OCI-LY7 (cell line): ENCODE data around the gene PLEKHA3. TPM values are rescaled to one million over a fixed set of nuclear protein-coding genes. Genes with fewer than 3 reads are reported as not detected.

Source experiments
- BruUV-seq: library from RNA; stranded (reverse); fragments of 400-500 nt; replicated peaks from 2 replicates; lab custom pipeline; 2021; lab: Mats Ljungman, UMichigan
- CTCF ChIA-PET: fragments of 300-600 bp; sonication (Branson Sonifier 250); formaldehyde crosslinking; loops from one replicate; lab custom pipeline; 2022; ENCODE audit warnings: antibody characterized with exemption; ENCODE audit not compliant: unreplicated experiment; lab: Charles Lee
- POLR2A ChIA-PET: fragments of 300-600 bp; sonication (Branson Sonifier 250); formaldehyde crosslinking; loops from one replicate; lab custom pipeline; 2022; ENCODE audit warnings: antibody characterized with exemption; lab: Charles Lee
- DNase-seq: peaks from one replicate; pipeline ENCODE4 v3.0.0-alpha.2; 2015; ENCODE audit warnings: low spot score
- H2AFZ ChIP-seq: fragments of 200-600 bp; sonication (generic), shearing (Covaris generic); 2 replicates; pipeline ENCODE4 v1.6.1; 2014; ENCODE audit warnings: mild to moderate bottlenecking, antibody characterized with exemption, low read length, moderate library complexity
- H3K27ac ChIP-seq: fragments of 200-600 bp; sonication (generic); 2 replicates; pipeline ENCODE4 v1.5.1; 2014; ENCODE audit warnings: mixed run types, low read depth, mild to moderate bottlenecking, moderate library complexity, low read length, inconsistent platforms; ENCODE audit not compliant: poor library complexity, severe bottlenecking
- H3K36me3 ChIP-seq: fragments of 200-600 bp; sonication (generic); 2 replicates; pipeline ENCODE4 v1.6.1; 2014; ENCODE audit warnings: mild to moderate bottlenecking, antibody characterized with exemption, low read length, moderate library complexity, mixed read lengths; ENCODE audit not compliant: insufficient read depth
- H3K4me1 ChIP-seq: fragments of 200-600 bp; sonication (generic); 2 replicates; pipeline ENCODE4 v1.5.1; 2014; ENCODE audit warnings: mild to moderate bottlenecking, low read length; ENCODE audit not compliant: insufficient read depth, poor library complexity, severe bottlenecking
- H3K4me2 ChIP-seq: fragments of 200-600 bp; sonication (generic); 2 replicates; pipeline ENCODE4 v1.6.1; 2014; ENCODE audit warnings: mild to moderate bottlenecking, low read length
- H3K4me3 ChIP-seq: fragments of 200-600 bp; sonication (generic); 2 replicates; pipeline ENCODE4 v1.5.1; 2014; ENCODE audit warnings: mild to moderate bottlenecking, low read depth, low read length; ENCODE audit not compliant: poor library complexity, severe bottlenecking
- H3K79me2 ChIP-seq: fragments of 200-600 bp; sonication (generic); 2 replicates; pipeline ENCODE4 v1.6.1; 2016; ENCODE audit warnings: low read depth, mild to moderate bottlenecking, low read length, moderate library complexity, mixed read lengths; ENCODE audit not compliant: insufficient read depth
- H3K9me2 ChIP-seq: fragments of 200-600 bp; sonication (generic); 2 replicates; pipeline ENCODE4 v1.6.1; 2016; ENCODE audit warnings: mild to moderate bottlenecking, low read length, mixed read lengths; ENCODE audit not compliant: insufficient read depth
- H3K9me3 ChIP-seq: fragments of 200-600 bp; sonication (generic); 2 replicates; pipeline ENCODE4 v1.6.1; 2014; ENCODE audit warnings: mild to moderate bottlenecking, mixed run types, low read length, mixed read lengths
- H4K20me1 ChIP-seq: fragments of 200-600 bp; sonication (generic); 2 replicates; pipeline ENCODE4 v1.6.1; 2014; ENCODE audit warnings: mild to moderate bottlenecking, antibody characterized with exemption, low read length, moderate library complexity, mixed read lengths; ENCODE audit not compliant: insufficient read depth
- CTCF ChIP-seq: fragments of 200-600 bp; sonication (generic); conservative IDR thresholded peaks from 2 replicates; pipeline ENCODE4 v1.5.1; 2014; ENCODE audit warnings: mild to moderate bottlenecking, antibody characterized with exemption, low read length, moderate library complexity, mixed read lengths
- EZH2phosphoT487 ChIP-seq: fragments of 200-600 bp; sonication (generic); IDR thresholded peaks from 2 replicates; pipeline ENCODE4 v1.6.1; 2018; ENCODE audit warnings: low read depth, borderline replicate concordance, mild to moderate bottlenecking, mixed run types, antibody characterized with exemption, low read length, moderate library complexity, mixed read lengths
- intact Hi-C: fragments of 100-400 bp; cut with micrococcal nuclease; formaldehyde crosslinking; loops from one replicate; pipeline ENCODE4 v1.10.0; 2022; ENCODE audit not compliant: unreplicated experiment
- total RNA-seq, 2 experiments: library from RNA; depleted of rRNA in 1 of 2; stranded (reverse); fragments of >200 nt in 1 of 2; shearing (Covaris generic) in 1 of 2; gene quantifications; 2 replicates each; pipeline ENCODE4 v1.2.3, GENCODE V29; 2014 to 2022

Gene PLEKHA3
- total RNA-seq, 2 experiments from 2014 or later = 3.6 to 19.2 TPM

- no peak for TF ChIP-seq EZH2phosphoT487
- no peak for TF ChIP-seq CTCF
- H3K79me2 ChIP-seq = peaks cover 24% of the 10 kb centered on the region
- POLR2A ChIA-PET = interaction anchor here (1.1 kb wide), 1 partner anchor 16 kb away, joined by 3 read pairs; no protein-coding TSS in a partner anchor
Measured at GRCh38 chr2:178452870-178453269, 27.4 kb upstream of the PLEKHA3 start.

GRCh38 chr2:178455947-178456346 is 24.3 kb upstream of the PLEKHA3 start:
- H3K4me1 ChIP-seq = peaks cover 6% of the 10 kb centered on the region
- TF ChIP-seq CTCF (no peak), EZH2phosphoT487 (no peak)
- H3K79me2 ChIP-seq = no peaks in the 10 kb centered on the region
- no peak overlapping the region for H3K27ac ChIP-seq
- H2AFZ ChIP-seq = no peak overlapping the region
- no peaks in the 10 kb centered on the region for H3K36me3 ChIP-seq
- ChIA-PET POLR2A (no interaction called here), CTCF (no interaction called here)
- H3K4me2 ChIP-seq = no peak overlapping the region
- H3K4me3 ChIP-seq = no peak overlapping the region
- no peaks in the 10 kb centered on the region for H4K20me1 ChIP-seq
- no peaks in the 10 kb centered on the region for H3K9me3 ChIP-seq
- intact Hi-C loops = loop anchor here (10.0 kb wide), 1 partner anchor 1191 kb away; the partner anchor contains the start of gene NFE2L2
- no TSS peak for BruUV-seq
- no peak for DNase-seq
- no peaks in the 10 kb centered on the region for H3K9me2 ChIP-seq

More at GRCh38 chr2:178452870-178453269, 27.4 kb upstream of the PLEKHA3 start:
- CTCF ChIA-PET = no interaction called here
- intact Hi-C loops = loop anchor here (10.0 kb wide), 1 partner anchor 1188 kb away; the partner anchor contains the start of gene NFE2L2
- DNase-seq = no peak
- Histone ChIP-seq H3K9me2 (no peaks in the 10 kb centered on the region), H3K9me3 (no peaks in the 10 kb centered on the region), H3K4me1 (peaks cover 22% of the 10 kb centered on the region), H3K36me3 (peaks cover 12% of the 10 kb centered on the region), H3K27ac (no peak overlapping the region), H2AFZ (no peak overlapping the region), H3K4me2 (no peak overlapping the region), H4K20me1 (peaks cover 8% of the 10 kb centered on the region; the same call in 1 of the 2 replicates), H3K4me3 (no peak overlapping the region)
- no TSS peak for BruUV-seq

- POLR2A ChIA-PET = interaction anchor here (0.6 to 1.7 kb wide), 3 partner anchors 12 to 340 kb away, joined by 3 to 5 read pairs (median 3); no protein-coding TSS in a partner anchor
- no peaks in the 10 kb centered on the region for H3K9me3 ChIP-seq
- H3K4me2 ChIP-seq = no peak overlapping the region
- H4K20me1 ChIP-seq = no peaks in the 10 kb centered on the region
- no peaks in the 10 kb centered on the region for H3K4me1 ChIP-seq
- intact Hi-C loops = loop anchor here (10.0 kb wide), 1 partner anchor 1193 kb away; the partner anchor contains the start of gene NFE2L2
- no TSS peak for BruUV-seq
- no peaks in the 10 kb centered on the region for H3K9me2 ChIP-seq
- CTCF ChIA-PET = no interaction called here
- H3K36me3 ChIP-seq = no peaks in the 10 kb centered on the region
- DNase-seq = no peak
- TF ChIP-seq EZH2phosphoT487 = no peak
- no peak for TF ChIP-seq CTCF
- H3K27ac ChIP-seq = no peak overlapping the region
- no peak overlapping the region for H2AFZ ChIP-seq
- no peak overlapping the region for H3K4me3 ChIP-seq
- H3K79me2 ChIP-seq = no peaks in the 10 kb centered on the region
Measured at GRCh38 chr2:178457390-178457886, 22.8 kb upstream of the PLEKHA3 start.
